Middle frontal gyrus (tissue), 1 donor: ENCODE measurements around the gene CANT1.
A peak's percentile ranks its signal among the peaks of the same experiment; 100 is the strongest.

Experiments
- DNase-seq: peaks from one replicate; pipeline ENCODE4 v3.0.0-alpha.2; 2015; ENCODE audit warnings: low spot score; ENCODE audit errors: extremely low spot score

Gene CANT1

DNA sequence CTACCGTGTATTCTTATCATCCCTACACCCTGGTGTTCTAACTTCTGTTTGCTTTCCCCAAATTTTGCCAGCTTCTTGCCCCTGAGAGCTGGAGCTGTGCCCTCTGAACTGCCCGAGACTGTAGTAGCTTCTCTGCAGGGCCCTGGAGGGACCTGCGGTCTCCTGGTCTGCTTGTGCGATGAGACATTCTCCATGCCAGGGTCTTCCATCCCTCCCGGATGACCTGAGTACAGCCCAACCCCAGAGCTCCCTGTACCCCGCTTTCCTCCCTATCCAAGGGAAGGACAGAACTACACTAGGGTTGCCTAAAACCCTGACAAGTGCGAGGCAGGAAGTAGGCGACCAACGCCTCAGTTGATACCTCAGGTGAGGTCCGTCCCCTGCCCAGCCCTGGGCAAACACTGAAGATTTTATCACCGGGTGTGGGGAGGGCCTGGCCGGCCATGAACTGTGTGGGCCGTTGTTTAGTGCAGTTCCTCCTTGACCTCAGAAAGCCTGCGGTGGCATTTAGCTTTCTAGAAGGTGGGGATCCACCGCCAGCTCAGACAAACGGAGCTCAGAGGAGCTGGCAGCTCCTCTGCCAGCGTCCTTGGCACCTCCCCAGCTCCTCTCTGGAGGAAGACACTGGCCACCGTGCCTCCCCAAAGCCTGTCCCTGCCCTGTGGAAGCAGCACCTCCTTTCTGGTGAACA is 13.7 kb downstream of the CANT1 start:
- DNase-seq, result no peak

DNA sequence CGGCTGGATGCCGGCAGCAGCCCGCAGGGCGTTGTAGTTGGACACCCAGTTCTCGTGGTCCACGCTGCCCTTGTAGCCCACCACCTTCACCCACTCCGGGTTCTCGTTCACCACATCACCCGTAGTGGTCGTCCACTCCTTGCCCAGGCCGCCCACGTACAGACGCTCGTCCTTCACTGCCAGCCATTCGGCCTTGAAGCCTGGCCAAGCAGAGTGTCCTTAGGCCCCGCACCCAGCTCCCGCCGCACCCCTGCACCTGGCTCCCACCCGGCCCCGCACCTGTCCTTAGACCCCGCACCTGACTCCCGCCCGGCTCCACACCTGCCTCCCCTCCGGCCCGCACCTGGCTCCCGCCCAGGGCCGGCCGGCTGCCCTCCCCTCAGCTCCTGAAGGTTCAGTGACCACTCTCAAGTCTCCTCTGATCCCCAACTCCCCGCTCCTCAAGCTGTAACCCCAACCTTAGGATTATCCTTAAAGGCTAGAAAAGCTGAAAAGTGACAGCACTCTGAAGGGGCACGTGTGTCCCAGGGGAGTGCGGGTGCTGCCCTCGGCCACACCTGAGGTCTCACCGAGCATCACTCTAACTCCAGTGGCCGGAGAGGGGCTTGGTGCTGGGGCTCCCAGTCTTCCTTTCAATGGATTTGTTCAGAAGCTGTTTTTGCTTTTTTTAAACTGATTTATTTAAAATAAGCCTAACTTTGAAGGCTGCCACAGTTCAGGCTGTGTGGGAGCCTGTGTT is 14.4 kb downstream of the CANT1 start:
- DNase-seq, result no peak

DNA sequence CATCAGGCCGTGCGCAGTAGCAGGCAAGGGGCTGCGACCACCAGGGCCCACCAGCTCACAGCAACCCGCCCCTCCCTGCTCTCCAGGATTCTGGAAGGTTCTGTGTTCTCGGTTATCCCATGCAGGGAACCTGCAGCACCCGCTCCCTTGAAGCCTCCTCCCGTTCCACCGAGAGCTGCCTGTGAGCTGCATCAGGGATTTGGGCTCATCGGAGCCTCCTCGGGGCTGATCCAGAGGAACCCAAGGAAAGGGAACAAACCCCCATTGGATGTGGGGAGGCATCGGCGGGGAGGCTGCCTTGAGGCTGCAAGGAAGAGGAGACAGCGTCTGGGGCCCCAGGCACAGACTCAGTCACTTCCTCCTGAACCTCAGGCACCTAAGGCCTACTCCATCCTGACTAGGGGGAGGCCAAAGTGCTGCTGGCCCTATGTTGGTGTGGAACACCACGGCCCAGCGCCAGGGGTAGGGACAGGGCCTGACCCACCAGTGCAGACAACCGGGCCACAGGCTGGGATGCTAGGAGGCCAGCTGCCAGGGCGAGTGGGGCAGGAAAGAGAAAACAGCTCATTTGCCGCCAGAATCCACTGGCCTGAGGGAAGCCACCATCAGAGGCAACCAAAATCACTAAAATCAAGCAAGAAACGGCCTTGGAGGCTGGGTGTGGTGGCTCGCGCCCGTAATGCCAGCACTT is 15.4 kb downstream of the CANT1 start:
- no peak for DNase-seq

DNA sequence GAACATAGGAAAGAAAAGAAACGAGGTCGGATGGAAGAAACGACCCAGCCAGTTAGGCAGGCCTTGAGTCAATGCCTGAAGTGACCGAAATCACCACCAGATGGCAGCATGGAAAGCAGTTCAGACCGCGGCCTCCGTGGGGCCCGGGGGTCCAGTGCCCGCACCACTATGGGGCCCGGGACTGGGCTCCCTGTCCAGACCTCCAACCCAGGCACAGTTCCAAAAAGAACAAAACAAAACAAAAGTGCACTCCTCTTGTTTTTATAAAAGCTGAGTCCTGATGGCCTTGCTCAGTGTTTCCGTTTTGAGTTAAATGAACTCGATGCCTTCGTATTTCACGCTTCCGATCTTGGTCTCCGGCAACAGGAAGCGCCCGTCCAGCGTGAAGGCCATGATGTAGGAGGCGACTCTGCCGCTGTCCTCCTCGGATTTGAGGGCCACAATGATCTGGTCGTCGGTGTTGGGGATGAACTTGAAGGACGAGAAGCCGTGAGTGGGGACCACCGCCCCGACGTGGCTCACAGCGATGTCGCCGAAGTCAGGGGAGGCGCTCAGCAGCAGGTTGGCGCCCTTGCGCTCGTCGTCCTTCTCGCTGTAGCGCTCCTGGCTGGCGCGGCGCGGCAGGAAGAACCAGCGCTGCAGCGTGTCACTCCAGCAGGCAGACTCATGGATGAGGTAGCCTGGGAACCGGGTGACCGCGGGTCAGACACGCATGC is 16.2 kb downstream of the CANT1 start:
- no peak for DNase-seq

DNA sequence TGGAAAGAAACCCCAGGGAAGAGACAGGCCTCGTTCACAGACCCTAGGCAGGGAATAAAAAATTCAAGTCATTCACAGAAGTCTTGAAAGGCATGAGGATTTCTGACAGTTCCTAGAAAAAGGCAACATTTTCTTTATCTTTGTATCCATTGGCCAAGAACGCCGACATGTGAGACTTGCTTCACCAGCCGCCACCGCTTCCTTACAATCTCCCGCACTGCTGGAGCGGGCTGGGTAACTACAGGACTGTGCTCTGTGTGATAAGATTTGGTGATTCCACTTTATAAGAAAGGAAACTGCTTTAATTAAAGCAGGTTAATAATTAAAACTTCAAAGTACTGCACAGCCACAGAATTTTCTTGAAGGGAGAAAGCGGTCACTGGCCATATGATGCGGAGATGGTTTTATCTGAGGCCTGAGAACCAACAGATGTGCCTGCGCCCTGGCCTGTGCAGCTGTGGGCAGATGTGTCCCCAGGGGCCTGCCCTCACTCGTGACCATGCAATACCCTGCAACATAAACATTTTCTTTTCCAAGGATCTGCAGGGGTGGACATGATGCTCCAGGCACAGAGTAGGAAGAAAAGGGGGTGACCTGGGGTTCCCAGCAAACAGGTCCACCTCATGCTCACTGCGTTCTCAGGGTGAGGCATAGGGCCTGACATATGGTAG is 16.9 kb downstream of the CANT1 start:
- DNase-seq, result no peak

DNA sequence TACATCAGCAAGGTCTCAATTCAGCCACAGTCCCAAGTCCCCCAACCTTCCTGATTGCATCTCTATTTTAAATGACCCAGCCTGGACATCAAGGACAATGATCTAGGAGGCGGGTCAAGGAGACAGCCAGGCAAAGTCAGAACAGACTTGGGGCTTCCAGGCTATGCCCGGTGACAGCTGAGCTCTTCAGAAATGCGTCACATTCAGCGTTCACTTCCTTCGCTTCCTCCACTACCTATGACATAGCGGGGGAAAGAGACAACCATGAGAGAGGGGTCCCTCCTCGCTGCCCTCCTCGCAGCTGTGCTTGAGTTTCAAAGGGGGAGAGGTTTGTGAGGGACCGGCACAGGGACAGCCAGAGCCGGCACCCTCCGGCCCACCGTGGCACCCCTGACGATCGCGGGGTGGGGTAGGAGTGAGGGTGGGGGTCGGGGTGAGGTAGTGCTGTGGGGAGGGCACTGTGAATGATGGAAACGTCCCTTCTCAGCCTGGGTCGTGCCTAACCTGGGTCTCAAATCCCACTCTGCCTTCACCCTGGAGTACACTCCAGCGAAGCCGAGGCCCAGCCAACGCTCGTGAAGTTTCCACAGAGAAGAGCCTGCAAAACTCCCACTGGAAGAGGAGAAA is 17.5 kb downstream of the CANT1 start:
- DNase-seq, result no peak

DNA sequence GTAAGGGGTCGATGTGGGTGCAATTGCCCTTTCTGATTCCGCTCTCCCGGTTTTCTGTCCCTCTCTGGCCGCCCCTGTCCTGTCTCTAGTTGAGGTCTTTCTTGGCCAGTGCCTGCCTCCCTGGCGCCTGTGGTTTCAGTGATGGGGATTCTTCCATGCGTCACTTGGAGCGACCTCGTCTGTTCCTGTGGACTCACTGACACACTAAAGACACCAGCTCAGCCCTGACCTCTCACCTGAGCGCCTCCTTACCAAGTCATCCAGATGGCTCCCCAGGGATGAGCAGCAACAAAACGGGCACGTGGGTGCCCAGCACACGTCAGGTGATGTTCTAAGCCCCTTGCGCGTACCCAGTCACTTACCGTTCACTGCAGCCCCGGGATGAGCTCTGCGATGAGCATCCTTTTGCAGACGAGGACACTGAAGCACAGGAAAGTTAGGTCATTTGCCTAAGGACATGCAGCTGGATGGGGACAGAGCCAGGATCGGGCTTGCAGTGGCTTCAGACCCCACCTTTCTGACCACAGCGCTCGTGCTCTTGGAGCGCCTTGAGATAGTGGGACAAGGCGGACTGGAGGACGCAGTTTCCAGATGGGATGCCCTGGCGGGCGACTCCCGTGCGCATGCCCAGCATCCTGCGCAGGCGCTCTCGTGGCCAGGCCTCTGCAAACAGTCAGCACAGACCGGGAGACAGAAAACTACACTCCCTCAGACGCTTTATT is 18.4 kb downstream of the CANT1 start:
- DNase-seq, result no peak

DNA sequence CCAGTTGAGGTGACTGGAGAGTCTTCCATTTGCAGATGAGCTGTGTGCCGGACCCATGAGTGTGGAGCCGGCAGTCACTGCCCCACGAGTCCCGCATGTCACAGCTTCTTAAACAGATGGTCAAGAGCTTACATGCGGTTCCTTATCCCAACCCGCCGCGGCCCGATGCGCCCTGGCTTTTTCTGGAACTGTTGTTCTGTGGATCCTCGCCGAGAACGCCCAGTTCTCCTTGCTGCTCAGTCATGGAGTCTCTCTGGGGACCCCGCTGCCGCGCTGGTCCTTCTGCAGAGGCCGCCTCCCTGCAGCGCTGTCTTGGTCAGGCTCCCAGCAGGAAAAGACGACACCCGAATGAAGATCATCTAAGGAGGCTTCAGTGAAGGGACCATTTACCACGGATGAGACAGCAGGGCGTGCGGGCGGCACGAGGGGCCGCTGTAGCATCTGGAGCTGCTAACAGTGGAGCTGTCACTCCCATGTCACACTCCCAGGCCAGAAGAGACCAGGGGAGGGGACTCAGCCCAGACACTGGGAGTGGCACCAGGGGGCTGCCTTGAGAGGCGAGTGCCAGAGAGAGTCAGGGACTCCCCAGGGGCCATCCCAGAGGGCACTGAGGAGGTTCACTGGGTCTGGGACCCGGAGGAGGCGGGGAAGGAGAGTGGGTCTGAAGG is 19.1 kb downstream of the CANT1 start:
- DNase-seq, result no peak

DNA sequence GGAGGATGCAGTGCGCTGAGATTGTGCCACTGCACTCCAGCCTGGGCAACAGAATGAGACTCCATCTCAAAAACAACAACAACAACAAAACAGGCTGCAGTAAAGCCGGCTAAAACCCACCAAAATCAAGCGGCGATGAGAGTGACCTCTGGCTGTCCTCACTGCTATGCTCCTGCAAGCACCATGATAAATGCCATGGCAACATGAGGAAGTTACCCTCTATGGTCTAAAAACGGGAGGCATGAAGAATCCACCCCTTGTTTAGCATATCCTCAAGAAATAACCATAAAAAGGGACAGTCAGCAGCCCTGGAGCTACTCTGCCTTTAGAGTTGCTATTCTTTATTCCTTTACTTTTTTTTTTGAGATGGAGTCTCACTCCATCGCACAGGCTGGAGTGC is 21.4 kb downstream of the CANT1 start:
- DNase-seq, result no peak

DNA sequence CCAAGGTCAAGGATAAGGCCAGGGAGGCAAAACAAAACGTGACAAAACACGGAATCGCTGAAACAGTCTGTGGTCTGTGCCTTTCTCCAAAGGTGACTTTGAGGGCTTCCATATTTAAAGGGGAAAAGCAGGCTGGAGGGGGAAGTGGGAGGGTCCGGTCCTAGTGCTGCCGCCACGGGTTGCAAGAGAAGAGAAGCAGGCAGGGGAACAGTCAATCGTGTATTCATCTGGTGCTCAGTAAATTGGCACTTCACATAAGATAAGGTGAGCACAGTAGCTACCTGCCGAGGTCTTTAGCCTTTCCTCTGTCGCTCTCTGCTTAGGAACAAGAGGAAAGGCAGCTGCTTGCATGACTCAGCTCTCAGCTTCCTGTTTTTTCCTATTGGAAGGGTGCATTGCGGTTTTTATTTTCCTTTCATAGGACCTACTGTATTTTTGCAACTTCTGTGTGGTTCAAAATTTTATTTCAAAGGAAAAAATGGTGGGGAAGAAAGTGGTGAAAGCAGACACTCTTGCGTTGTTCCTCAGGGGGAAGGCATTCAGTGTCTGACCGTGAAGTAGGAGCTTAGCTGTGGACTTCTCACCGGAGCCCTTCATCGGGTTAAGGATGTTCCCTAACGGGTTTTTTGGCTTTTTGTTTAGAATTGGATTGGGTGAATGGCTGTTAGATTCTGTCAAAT is 22.8 kb downstream of the CANT1 start:
- DNase-seq, result no peak

DNA sequence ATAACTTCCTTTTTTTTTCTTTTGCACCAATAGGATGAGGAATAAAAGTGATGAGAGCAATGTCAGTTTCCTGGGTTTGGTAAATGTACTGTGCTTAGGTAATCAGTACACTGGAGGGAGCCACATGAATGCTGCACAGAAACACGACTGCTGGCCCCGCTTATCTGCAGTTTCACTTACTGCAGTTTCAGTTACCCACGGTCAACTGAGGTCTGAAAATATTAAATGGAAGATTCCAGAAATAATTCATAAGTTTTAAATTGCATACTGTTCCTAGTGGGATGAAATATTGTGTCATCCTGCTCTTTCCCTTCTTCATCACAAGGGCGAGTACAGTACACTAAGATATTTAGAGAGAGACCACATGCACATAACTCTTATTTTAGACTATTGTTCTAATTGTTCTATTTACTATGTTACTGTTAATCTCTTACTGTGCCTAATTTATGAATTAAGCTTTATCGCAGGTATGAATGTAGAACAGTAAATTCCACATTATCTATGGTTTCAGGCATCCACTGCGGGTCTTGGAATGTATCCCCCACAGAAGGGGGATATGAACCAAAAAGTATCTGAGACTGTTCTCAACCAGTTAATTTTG is 23.4 kb downstream of the CANT1 start:
- no peak for DNase-seq

DNA sequence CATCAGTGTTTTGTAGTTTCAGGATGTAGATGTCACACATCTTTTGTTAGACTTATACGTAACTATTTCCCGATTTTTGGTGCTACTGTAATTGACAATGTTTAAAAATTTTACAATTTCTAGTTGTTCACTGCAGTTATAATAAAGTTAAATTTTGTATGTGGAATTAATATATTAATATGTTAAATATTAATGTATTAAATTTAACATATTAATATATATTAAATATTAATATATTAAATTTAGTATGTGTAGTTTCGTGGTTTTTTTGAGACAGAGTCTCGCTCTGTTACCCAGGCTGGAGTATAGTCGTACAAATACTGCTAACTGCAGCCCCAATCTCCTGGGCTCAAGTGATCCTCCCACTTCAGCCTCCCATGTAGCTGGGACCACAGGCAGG is 24.2 kb downstream of the CANT1 start:
- no peak for DNase-seq

DNA sequence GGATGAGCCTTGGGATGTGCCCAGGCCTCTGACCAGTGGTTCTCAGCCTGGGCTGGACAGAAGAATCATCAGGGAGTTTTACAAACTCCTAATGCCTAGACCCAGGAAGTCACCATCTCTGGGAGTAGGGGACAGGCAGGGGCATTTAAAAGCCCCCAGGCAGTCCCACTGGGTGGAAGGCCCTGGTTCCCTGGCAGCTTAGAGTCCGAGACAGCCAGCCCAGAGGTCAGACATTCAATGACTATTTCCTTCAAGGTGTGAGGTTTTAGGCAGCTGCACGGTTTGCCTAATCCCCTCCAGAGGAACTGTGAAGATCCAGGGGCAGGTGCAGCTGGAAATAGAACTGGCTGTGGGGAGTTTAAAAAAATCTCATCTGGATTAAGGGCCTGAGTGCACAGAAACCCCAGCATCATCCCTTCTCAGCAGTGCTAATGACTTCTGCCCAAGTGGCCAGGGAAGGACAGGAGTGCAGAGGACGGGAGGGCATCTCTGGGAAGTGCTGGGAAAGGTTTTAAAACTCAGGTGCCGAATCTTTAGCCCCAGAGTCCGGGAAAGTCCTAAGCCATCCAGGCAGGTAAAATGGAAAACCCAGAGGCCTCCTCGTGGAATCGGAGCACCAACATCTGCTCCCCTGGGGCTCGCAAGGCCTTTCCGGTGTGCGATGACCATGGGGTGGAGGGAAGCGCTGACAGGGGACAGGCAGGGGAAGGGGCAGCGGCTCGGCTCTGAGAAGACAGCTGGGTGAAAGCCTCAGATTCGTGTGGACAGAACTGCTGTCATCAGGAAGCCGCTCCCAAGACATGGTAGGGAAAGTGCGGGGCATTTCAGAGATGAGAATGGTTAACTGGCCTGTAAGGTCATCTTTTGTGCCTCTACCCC is 28.3 kb downstream of the CANT1 start:
- DNase-seq, result no peak

DNA sequence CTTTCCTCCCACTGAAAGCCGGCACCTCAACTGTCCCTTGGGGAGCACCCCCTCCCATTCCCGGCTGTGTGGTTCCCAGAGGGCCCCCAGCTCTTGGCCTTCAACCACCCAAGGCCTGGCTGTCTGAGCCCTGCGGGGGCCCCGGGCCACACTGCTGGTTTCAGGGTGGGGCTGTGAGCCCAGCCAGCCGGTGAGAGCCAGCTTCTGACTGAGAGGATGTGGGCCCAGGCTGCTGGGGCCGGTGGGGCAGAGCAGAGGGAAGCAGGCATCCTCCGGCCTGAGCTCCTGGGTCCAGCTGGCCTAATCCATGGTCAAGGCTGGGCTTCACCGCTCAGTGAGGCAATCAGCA is 29.0 kb downstream of the CANT1 start:
- DNase-seq, result no peak

DNA sequence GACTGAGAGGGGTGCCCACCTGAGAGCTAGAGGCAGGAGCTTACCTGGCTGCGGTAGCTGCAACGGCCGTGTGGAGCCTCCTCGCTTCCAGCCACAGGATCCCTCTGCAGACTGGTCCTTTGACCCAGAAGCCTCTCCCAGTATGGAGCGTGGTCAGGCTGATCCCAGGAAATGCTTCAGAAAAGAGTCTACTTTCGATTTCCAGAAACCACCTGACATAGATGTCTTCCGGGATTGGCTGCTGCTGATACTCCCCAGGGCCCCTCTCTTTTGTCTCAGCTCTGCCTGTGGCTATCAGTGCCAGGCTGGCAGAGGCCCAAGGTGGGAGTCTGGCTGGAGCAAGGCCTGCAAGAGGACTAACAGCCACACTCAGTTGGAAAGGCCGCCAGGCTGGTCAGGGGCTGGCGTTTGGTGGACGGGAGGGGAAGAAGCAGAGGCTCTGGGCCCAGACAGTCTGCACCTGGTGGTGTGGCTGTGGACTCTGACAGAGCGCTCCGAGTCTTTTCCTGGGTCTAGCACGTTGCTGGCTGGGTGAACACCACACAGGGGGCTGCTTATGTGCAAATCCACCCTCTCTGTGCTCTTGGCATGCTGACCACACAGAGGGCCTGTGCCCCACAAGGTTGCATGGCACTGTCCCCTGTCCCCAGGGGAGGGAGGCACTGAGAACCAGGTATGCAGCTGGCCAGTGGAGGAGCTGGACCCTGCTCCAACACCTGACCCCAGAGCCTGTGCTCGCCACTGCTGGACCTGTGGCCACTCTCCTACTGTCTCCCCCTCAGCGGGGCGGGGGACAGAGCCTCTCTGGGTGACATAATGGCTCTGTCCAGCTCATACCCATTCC is 29.6 kb downstream of the CANT1 start, which contains the start of gene LGALS3BP:
TSS of gene LGALS3BP (minus strand) at position 144 of the 844 bp plus-strand sequence. CDS start 2,732 bp downstream, outside the sequence.
- DNase-seq, result peak; percentile 67
